Aorta (tissue), 5 donors: ENCODE measurements around the gene CPED1. TPM values are rescaled to one million over a fixed set of nuclear protein-coding genes. Genes with fewer than 3 reads are reported as not detected.

ENCODE experiments used
- ATAC-seq: fragments of 200-7000 bp; cut with Tn5 transposase; one replicate; pipeline ENCODE4 v1.9.1; 2022; ENCODE audit warnings: moderate library complexity; ENCODE audit not compliant: low FRiP score
- DNase-seq, 2 donors: peaks; one replicate each; pipeline ENCODE4 v3.0.0-alpha.2; 2020
- H3K27ac ChIP-seq, 2 donors: one replicate each; pipeline ENCODE4 v1.5.1; 2013; ENCODE audit warnings: low read length in 2 of 2, mild to moderate bottlenecking in 2 of 2, moderate library complexity in 2 of 2, control low read depth in 1 of 2, inconsistent platforms in 1 of 2, low read depth in 1 of 2
- H3K27me3 ChIP-seq, 2 donors: one replicate each; pipeline ENCODE4 v1.6.1; 2013; ENCODE audit warnings: control low read depth in 1 of 2, low read length in 1 of 2, mild to moderate bottlenecking in 1 of 2, moderate library complexity in 1 of 2; ENCODE audit not compliant: insufficient read depth in 2 of 2, control insufficient read depth in 1 of 2
- H3K36me3 ChIP-seq, 2 donors: one replicate each; pipeline ENCODE4 v1.6.1; 2013; ENCODE audit warnings: control low read depth in 1 of 2, low read length in 1 of 2, mild to moderate bottlenecking in 1 of 2; ENCODE audit not compliant: insufficient read depth in 2 of 2, control insufficient read depth in 1 of 2
- H3K4me1 ChIP-seq, 2 donors: one replicate each; pipeline ENCODE4 v1.6.1; 2013; ENCODE audit warnings: low read length in 2 of 2, control low read depth in 1 of 2, mild to moderate bottlenecking in 1 of 2, moderate library complexity in 1 of 2; ENCODE audit not compliant: insufficient read depth in 2 of 2, control insufficient read depth in 1 of 2
- H3K4me3 ChIP-seq, 2 donors: one replicate each; pipeline ENCODE4 v1.5.1; 2013; ENCODE audit warnings: low read length in 2 of 2, control low read depth in 1 of 2, mild to moderate bottlenecking in 1 of 2
- H3K9me3 ChIP-seq: one replicate; pipeline ENCODE4 v1.6.1; 2013; ENCODE audit warnings: mild to moderate bottlenecking, low read length; ENCODE audit not compliant: control insufficient read depth
- WGBS, 2 donors: extraction: QIAGEN DNeasy Blood & Tissue Kit; methylation state at CpG; one replicate each; pipeline ENCODE4 v1.1.7; 2013; 5-methylcytosine and 5-hydroxymethylcytosine counted together
- intact Hi-C, 2 donors: fragments of 100-400 bp; cut with DNase I; formaldehyde crosslinking; loops; one replicate each; pipeline versions ENCODE4 v1.14.2 to v1.15.0; 2022
- polyA plus RNA-seq, 2 donors: library from polyadenylated mRNA; stranded (reverse); fragments of 200-250 nt; gene quantifications; one replicate each; pipeline ENCODE4 v1.2.3, GENCODE V29; 2013
- total RNA-seq, 2 donors: library from RNA; stranded (reverse); fragmentation: NEBNext Ultra II Directional; extraction: Animal tissue kit (Norgen Biotek cat#: 25700); gene quantifications; one replicate each; pipeline ENCODE4 v1.2.1, GENCODE V29; 2021
- donor health status: healthy with polysubstance abuse.
- donor health status: Bipolar disorder and iron deficiency.
- donor health status: DM: no; HTN: no; CAD: no.
- donor health status: DM: no; HTN: no; CAD: no.
- donor health status: DM: yes; HTN: yes; CAD: no.

Gene CPED1
- total and polyA plus RNA-seq, 4 donors = 35.3 to 201 (median 79.0) TPM

GRCh38 chr7:121275204-121275603 lies 286.7 kb downstream of the CPED1 start:
- no peak overlapping the region for H3K27ac ChIP-seq
- DNase-seq (no peak), ATAC-seq (no peak)
- H3K36me3 ChIP-seq = peaks cover 2 to 4% of the 10 kb centered on the region in 2 donors
- H3K27me3 ChIP-seq = no peaks in the 10 kb centered on the region
- peaks cover 0 to 2% of the 10 kb centered on the region in 2 donors for H3K4me1 ChIP-seq
- no peak overlapping the region for H3K4me3 ChIP-seq
- H3K9me3 ChIP-seq = no peaks in the 10 kb centered on the region
- intact Hi-C loops = no loop called here
- WGBS, 2 donors = 86 to 92% methylated on average over 3 of the region's 3 CpGs

GRCh38 chr7:121276313-121276712 lies 287.8 kb downstream of the CPED1 start:
- ATAC-seq = no peak
- peaks cover 0 to 2% of the 10 kb centered on the region in 2 donors for H3K4me1 ChIP-seq
- no peak overlapping the region for H3K4me3 ChIP-seq
- no peaks in the 10 kb centered on the region for H3K27me3 ChIP-seq
- H3K27ac ChIP-seq = no peak overlapping the region
- 85 to 86% methylated on average over 3 of the region's 3 CpGs for WGBS, 2 donors
- no peaks in the 10 kb centered on the region for H3K9me3 ChIP-seq
- DNase-seq = no peak
- H3K36me3 ChIP-seq = peaks cover 2 to 4% of the 10 kb centered on the region in 2 donors
- intact Hi-C loops = no loop called here

GRCh38 chr7:121278120-121279021 lies 289.9 kb downstream of the CPED1 start:
- no peaks in the 10 kb centered on the region for H3K27me3 ChIP-seq
- DNase-seq (no peak), ATAC-seq (no peak)
- WGBS, 2 donors = 47 to 61% methylated on average over 2 of the region's 2 CpGs
- no peak overlapping the region for H3K27ac ChIP-seq
- H3K9me3 ChIP-seq = no peaks in the 10 kb centered on the region
- peaks cover 0 to 2% of the 10 kb centered on the region in 2 donors for H3K4me1 ChIP-seq
- H3K4me3 ChIP-seq = no peak overlapping the region
- peaks cover 0 to 3% of the 10 kb centered on the region in 2 donors for H3K36me3 ChIP-seq
- intact Hi-C loops = no loop called here

GRCh38 chr7:121279060-121279620 lies 290.6 kb downstream of the CPED1 start:
- DNase-seq (no peak), ATAC-seq (no peak)
- peaks cover 0 to 2% of the 10 kb centered on the region in 2 donors for H3K4me1 ChIP-seq
- no peak overlapping the region for H3K27ac ChIP-seq
- no peaks in the 10 kb centered on the region for H3K9me3 ChIP-seq
- WGBS, 2 donors = 84 to 86% methylated on average over 2 of the region's 2 CpGs
- no peaks in the 10 kb centered on the region for H3K27me3 ChIP-seq
- no peak overlapping the region for H3K4me3 ChIP-seq
- intact Hi-C loops = no loop called here
- peaks cover 0 to 3% of the 10 kb centered on the region in 2 donors for H3K36me3 ChIP-seq

- Histone ChIP-seq H3K4me1 (peaks cover 0 to 2% of the 10 kb centered on the region in 2 donors), H3K9me3 (no peaks in the 10 kb centered on the region), H3K4me3 (no peak overlapping the region), H3K27me3 (no peaks in the 10 kb centered on the region), H3K36me3 (peaks cover 0 to 3% of the 10 kb centered on the region in 2 donors), H3K27ac (no peak overlapping the region)
- DNase-seq (no peak), ATAC-seq (no peak)
- 87 to 93% methylated on average over 4 of the region's 4 CpGs for WGBS, 2 donors
- intact Hi-C loops = no loop called here
Observed at GRCh38 chr7:121279822-121280221, 291.3 kb downstream of the CPED1 start.

GRCh38 chr7:121280656-121281055 lies 292.1 kb downstream of the CPED1 start:
- 84% methylated on average over 1 of the region's 1 CpG for WGBS, 2 donors
- Histone ChIP-seq H3K36me3 (peaks cover 0 to 5% of the 10 kb centered on the region in 2 donors), H3K4me3 (no peak overlapping the region), H3K27me3 (no peaks in the 10 kb centered on the region), H3K4me1 (peaks cover 0 to 2% of the 10 kb centered on the region in 2 donors), H3K27ac (no peak overlapping the region), H3K9me3 (no peaks in the 10 kb centered on the region)
- intact Hi-C loops = no loop called here
- ATAC-seq (no peak), DNase-seq (no peak)

- WGBS, 2 donors = 79 to 84% methylated on average over 3 of the region's 3 CpGs
- Histone ChIP-seq H3K4me1 (peaks cover 0 to 2% of the 10 kb centered on the region in 2 donors), H3K36me3 (peaks cover 0 to 9% of the 10 kb centered on the region in 2 donors), H3K9me3 (no peaks in the 10 kb centered on the region), H3K4me3 (no peak overlapping the region), H3K27me3 (no peaks in the 10 kb centered on the region), H3K27ac (no peak overlapping the region)
- ATAC-seq (no peak), DNase-seq (no peak)
- intact Hi-C loops = no loop called here
Observed at GRCh38 chr7:121282129-121282528, 293.6 kb downstream of the CPED1 start.

GRCh38 chr7:121285066-121285667 lies 296.7 kb downstream of the CPED1 start:
- H3K27me3 ChIP-seq = no peaks in the 10 kb centered on the region
- no peak overlapping the region for H3K27ac ChIP-seq
- intact Hi-C loops = no loop called here
- peaks cover 2% of the 10 kb centered on the region in 2 donors for H3K4me1 ChIP-seq
- peaks cover 0 to 12% of the 10 kb centered on the region in 2 donors for H3K36me3 ChIP-seq
- H3K4me3 ChIP-seq = no peak overlapping the region
- no peaks in the 10 kb centered on the region for H3K9me3 ChIP-seq
- ATAC-seq = no peak
- 97% methylated on average over 1 of the region's 1 CpG for WGBS, 2 donors
- no peak for DNase-seq
